HEK293 (cell line): ENCODE data around the gene FXN.

Experiments used
- EGR2 ChIP-seq: fragments of 450-650 bp; formaldehyde crosslinking; IDR thresholded peaks from 2 replicates; pipeline ENCODE4 v1.5.1; 2016; ENCODE audit warnings: low read depth, missing biosample characterization, missing genetic modification characterization
- GFI1B ChIP-seq: fragments of 450-650 bp; formaldehyde crosslinking; IDR thresholded peaks from 2 replicates; pipeline ENCODE4 v1.5.1; 2016; ENCODE audit warnings: missing biosample characterization, missing genetic modification characterization
- KLF10 ChIP-seq: fragments of 450-650 bp; IDR thresholded peaks from 2 replicates; pipeline ENCODE4 v1.5.1; 2018; ENCODE audit warnings: missing biosample characterization, mild to moderate bottlenecking, missing genetic modification characterization
- KLF16 ChIP-seq: fragments of 450-650 bp; formaldehyde crosslinking; IDR thresholded peaks from 2 replicates; pipeline ENCODE4 v1.5.1; 2017; ENCODE audit warnings: missing biosample characterization, missing genetic modification characterization
- SALL2 ChIP-seq: fragments of 450-650 bp; formaldehyde crosslinking; IDR thresholded peaks from 2 replicates; pipeline ENCODE4 v1.5.0; 2017; ENCODE audit warnings: missing biosample characterization, mild to moderate bottlenecking, missing genetic modification characterization, borderline replicate concordance
- YY1 ChIP-seq: fragments of 450-650 bp; formaldehyde crosslinking; IDR thresholded peaks from 2 replicates; pipeline ENCODE4 v1.5.1; 2018; ENCODE audit warnings: missing biosample characterization, missing genetic modification characterization
- ZBTB1 ChIP-seq: fragments of 450-650 bp; formaldehyde crosslinking; IDR thresholded peaks from 2 replicates; pipeline ENCODE4 v1.5.1; 2016; ENCODE audit warnings: missing biosample characterization, missing genetic modification characterization
- ZBTB8A ChIP-seq: fragments of 450-650 bp; formaldehyde crosslinking; IDR thresholded peaks from 2 replicates; pipeline ENCODE4 v1.5.1; 2016; ENCODE audit warnings: missing biosample characterization, missing genetic modification characterization
- ZFHX2 ChIP-seq: fragments of 450-650 bp; formaldehyde crosslinking; conservative IDR thresholded peaks from 2 replicates; pipeline ENCODE4 v1.5.1; 2016; ENCODE audit warnings: missing biosample characterization, missing genetic modification characterization
- ZNF146 ChIP-seq: fragments of 450-650 bp; formaldehyde crosslinking; IDR thresholded peaks from 2 replicates; pipeline ENCODE4 v1.5.1; 2016; ENCODE audit warnings: missing biosample characterization, missing genetic modification characterization
- ZNF169 ChIP-seq: fragments of 450-650 bp; formaldehyde crosslinking; IDR thresholded peaks from 2 replicates; pipeline ENCODE4 v1.5.1; 2016; ENCODE audit warnings: missing biosample characterization, missing genetic modification characterization
- ZNF214 ChIP-seq: fragments of 450-650 bp; formaldehyde crosslinking; IDR thresholded peaks from 2 replicates; pipeline ENCODE4 v1.5.1; 2017; ENCODE audit warnings: missing biosample characterization, mild to moderate bottlenecking, missing genetic modification characterization, borderline replicate concordance
- ZNF558 ChIP-seq: fragments of 450-650 bp; formaldehyde crosslinking; IDR thresholded peaks from 2 replicates; pipeline ENCODE4 v1.5.1; 2016; ENCODE audit warnings: missing biosample characterization, missing genetic modification characterization
- ZNF585B ChIP-seq: fragments of 450-650 bp; formaldehyde crosslinking; IDR thresholded peaks from 2 replicates; pipeline ENCODE4 v1.5.1; 2016; ENCODE audit warnings: missing biosample characterization, missing genetic modification characterization
- ZNF629 ChIP-seq: fragments of 450-650 bp; formaldehyde crosslinking; IDR thresholded peaks from 2 replicates; pipeline ENCODE4 v1.5.1; 2017; ENCODE audit warnings: missing biosample characterization, missing genetic modification characterization
- ZNF677 ChIP-seq: fragments of 450-650 bp; IDR thresholded peaks from 2 replicates; pipeline ENCODE4 v1.5.0; 2018; ENCODE audit warnings: missing biosample characterization, mild to moderate bottlenecking, missing genetic modification characterization, moderate library complexity
- ZNF776 ChIP-seq: fragments of 450-650 bp; formaldehyde crosslinking; IDR thresholded peaks from 2 replicates; pipeline ENCODE4 v1.5.0; 2017; ENCODE audit warnings: missing biosample characterization, missing genetic modification characterization, borderline replicate concordance
- ZNF792 ChIP-seq: fragments of 450-650 bp; formaldehyde crosslinking; IDR thresholded peaks from 2 replicates; pipeline ENCODE4 v1.5.1; 2016; ENCODE audit warnings: missing biosample characterization, missing genetic modification characterization
- TF ChIP-seq, protein P1 (sequence below): fragments of 450-650 bp; formaldehyde crosslinking; IDR thresholded peaks from 2 replicates; pipeline ENCODE4 v1.5.1; 2016; ENCODE audit warnings: missing biosample characterization, missing genetic modification characterization
- TF ChIP-seq, protein P2 (sequence below): fragments of 450-650 bp; formaldehyde crosslinking; optimal IDR thresholded peaks from 2 replicates; pipeline ENCODE3; 2016; ENCODE audit warnings: missing biosample characterization, mild to moderate bottlenecking, missing genetic modification characterization
- TF ChIP-seq, protein P3 (sequence below): fragments of 450-650 bp; formaldehyde crosslinking; IDR thresholded peaks from 2 replicates; pipeline ENCODE4 v1.5.1; 2016; ENCODE audit warnings: missing biosample characterization, missing genetic modification characterization
- TF ChIP-seq, protein P4 (sequence below): fragments of 450-650 bp; formaldehyde crosslinking; IDR thresholded peaks from 2 replicates; pipeline ENCODE4 v1.5.1; 2016; ENCODE audit warnings: missing biosample characterization, missing genetic modification characterization
- TF ChIP-seq, protein P5 (sequence below): fragments of 450-650 bp; formaldehyde crosslinking; conservative IDR thresholded peaks from 2 replicates; pipeline ENCODE4 v1.5.1; 2016; ENCODE audit warnings: low read depth, missing biosample characterization, missing genetic modification characterization
- TF ChIP-seq, protein P6 (sequence below): fragments of 450-650 bp; formaldehyde crosslinking; IDR thresholded peaks from 2 replicates; pipeline ENCODE4 v1.5.0; 2017; ENCODE audit warnings: missing biosample characterization, missing genetic modification characterization, borderline replicate concordance

Gene FXN

DNA sequence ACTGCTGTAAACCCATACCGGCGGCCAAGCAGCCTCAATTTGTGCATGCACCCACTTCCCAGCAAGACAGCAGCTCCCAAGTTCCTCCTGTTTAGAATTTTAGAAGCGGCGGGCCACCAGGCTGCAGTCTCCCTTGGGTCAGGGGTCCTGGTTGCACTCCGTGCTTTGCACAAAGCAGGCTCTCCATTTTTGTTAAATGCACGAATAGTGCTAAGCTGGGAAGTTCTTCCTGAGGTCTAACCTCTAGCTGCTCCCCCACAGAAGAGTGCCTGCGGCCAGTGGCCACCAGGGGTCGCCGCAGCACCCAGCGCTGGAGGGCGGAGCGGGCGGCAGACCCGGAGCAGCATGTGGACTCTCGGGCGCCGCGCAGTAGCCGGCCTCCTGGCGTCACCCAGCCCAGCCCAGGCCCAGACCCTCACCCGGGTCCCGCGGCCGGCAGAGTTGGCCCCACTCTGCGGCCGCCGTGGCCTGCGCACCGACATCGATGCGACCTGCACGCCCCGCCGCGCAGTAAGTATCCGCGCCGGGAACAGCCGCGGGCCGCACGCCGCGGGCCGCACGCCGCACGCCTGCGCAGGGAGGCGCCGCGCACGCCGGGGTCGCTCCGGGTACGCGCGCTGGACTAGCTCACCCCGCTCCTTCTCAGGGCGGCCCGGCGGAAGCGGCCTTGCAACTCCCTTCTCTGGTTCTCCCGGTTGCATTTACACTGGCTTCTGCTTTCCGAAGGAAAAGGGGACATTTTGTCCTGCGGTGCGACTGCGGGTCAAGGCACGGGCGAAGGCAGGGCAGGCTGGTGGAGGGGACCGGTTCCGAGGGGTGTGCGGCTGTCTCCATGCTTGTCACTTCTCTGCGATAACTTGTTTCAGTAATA is at the start of gene FXN (continued):
- TF ChIP-seq, protein P1, sequence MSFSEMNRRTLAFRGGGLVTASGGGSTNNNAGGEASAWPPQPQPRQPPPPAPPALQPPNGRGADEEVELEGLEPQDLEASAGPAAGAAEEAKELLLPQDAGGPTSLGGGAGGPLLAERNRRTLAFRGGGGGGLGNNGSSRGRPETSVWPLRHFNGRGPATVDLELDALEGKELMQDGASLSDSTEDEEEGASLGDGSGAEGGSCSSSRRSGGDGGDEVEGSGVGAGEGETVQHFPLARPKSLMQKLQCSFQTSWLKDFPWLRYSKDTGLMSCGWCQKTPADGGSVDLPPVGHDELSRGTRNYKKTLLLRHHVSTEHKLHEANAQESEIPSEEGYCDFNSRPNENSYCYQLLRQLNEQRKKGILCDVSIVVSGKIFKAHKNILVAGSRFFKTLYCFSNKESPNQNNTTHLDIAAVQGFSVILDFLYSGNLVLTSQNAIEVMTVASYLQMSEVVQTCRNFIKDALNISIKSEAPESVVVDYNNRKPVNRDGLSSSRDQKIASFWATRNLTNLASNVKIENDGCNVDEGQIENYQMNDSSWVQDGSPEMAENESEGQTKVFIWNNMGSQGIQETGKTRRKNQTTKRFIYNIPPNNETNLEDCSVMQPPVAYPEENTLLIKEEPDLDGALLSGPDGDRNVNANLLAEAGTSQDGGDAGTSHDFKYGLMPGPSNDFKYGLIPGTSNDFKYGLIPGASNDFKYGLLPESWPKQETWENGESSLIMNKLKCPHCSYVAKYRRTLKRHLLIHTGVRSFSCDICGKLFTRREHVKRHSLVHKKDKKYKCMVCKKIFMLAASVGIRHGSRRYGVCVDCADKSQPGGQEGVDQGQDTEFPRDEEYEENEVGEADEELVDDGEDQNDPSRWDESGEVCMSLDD (tag by site-specific recombination) = 0 out of 2 replicates have a peak, but pooled peaks have one; percentile 39
- TF ChIP-seq, protein P2, sequence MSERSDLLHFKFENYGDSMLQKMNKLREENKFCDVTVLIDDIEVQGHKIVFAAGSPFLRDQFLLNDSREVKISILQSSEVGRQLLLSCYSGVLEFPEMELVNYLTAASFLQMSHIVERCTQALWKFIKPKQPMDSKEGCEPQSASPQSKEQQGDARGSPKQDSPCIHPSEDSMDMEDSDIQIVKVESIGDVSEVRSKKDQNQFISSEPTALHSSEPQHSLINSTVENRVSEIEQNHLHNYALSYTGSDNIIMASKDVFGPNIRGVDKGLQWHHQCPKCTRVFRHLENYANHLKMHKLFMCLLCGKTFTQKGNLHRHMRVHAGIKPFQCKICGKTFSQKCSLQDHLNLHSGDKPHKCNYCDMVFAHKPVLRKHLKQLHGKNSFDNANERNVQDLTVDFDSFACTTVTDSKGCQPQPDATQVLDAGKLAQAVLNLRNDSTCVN (tag by site-specific recombination) = peak; percentile 67
- no peak for TF ChIP-seq SALL2 (tag by site-specific recombination)
- TF ChIP-seq GFI1B (tag by site-specific recombination) = no peak
- TF ChIP-seq ZNF776 (tag by site-specific recombination) = no peak
- no peak for TF ChIP-seq KLF10 (tag by site-specific recombination)
- TF ChIP-seq ZNF169 (tag by site-specific recombination) = no peak
- TF ChIP-seq ZNF214 (tag by site-specific recombination) = no peak
- TF ChIP-seq YY1 (tag by site-specific recombination) = peak; percentile 24; the same call in 1 of the 2 replicates
- TF ChIP-seq, protein P3, sequence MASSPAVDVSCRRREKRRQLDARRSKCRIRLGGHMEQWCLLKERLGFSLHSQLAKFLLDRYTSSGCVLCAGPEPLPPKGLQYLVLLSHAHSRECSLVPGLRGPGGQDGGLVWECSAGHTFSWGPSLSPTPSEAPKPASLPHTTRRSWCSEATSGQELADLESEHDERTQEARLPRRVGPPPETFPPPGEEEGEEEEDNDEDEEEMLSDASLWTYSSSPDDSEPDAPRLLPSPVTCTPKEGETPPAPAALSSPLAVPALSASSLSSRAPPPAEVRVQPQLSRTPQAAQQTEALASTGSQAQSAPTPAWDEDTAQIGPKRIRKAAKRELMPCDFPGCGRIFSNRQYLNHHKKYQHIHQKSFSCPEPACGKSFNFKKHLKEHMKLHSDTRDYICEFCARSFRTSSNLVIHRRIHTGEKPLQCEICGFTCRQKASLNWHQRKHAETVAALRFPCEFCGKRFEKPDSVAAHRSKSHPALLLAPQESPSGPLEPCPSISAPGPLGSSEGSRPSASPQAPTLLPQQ (tag by site-specific recombination) = peak; percentile 23; the same call in 1 of the 2 replicates
- TF ChIP-seq, protein P4, sequence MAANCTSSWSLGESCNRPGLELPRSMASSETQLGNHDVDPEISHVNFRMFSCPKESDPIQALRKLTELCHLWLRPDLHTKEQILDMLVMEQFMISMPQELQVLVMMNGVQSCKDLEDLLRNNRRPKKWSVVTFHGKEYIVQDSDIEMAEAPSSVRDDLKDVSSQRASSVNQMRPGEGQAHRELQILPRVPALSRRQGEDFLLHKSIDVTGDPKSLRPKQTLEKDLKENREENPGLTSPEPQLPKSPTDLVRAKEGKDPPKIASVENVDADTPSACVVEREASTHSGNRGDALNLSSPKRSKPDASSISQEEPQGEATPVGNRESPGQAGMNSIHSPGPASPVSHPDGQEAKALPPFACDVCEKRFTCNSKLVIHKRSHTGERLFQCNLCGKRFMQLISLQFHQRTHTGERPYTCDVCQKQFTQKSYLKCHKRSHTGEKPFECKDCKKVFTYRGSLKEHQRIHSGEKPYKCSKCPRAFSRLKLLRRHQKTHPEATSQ (tag by site-specific recombination) = no peak
- no peak for TF ChIP-seq KLF16 (tag by site-specific recombination)
- TF ChIP-seq ZBTB8A (tag by site-specific recombination) = peak; percentile 74
- no peak for TF ChIP-seq ZBTB1 (tag by site-specific recombination)
- no peak for TF ChIP-seq ZNF629
- TF ChIP-seq ZNF677 = no peak
- no peak for TF ChIP-seq ZNF146 (tag by site-specific recombination)
- TF ChIP-seq, protein P5, sequence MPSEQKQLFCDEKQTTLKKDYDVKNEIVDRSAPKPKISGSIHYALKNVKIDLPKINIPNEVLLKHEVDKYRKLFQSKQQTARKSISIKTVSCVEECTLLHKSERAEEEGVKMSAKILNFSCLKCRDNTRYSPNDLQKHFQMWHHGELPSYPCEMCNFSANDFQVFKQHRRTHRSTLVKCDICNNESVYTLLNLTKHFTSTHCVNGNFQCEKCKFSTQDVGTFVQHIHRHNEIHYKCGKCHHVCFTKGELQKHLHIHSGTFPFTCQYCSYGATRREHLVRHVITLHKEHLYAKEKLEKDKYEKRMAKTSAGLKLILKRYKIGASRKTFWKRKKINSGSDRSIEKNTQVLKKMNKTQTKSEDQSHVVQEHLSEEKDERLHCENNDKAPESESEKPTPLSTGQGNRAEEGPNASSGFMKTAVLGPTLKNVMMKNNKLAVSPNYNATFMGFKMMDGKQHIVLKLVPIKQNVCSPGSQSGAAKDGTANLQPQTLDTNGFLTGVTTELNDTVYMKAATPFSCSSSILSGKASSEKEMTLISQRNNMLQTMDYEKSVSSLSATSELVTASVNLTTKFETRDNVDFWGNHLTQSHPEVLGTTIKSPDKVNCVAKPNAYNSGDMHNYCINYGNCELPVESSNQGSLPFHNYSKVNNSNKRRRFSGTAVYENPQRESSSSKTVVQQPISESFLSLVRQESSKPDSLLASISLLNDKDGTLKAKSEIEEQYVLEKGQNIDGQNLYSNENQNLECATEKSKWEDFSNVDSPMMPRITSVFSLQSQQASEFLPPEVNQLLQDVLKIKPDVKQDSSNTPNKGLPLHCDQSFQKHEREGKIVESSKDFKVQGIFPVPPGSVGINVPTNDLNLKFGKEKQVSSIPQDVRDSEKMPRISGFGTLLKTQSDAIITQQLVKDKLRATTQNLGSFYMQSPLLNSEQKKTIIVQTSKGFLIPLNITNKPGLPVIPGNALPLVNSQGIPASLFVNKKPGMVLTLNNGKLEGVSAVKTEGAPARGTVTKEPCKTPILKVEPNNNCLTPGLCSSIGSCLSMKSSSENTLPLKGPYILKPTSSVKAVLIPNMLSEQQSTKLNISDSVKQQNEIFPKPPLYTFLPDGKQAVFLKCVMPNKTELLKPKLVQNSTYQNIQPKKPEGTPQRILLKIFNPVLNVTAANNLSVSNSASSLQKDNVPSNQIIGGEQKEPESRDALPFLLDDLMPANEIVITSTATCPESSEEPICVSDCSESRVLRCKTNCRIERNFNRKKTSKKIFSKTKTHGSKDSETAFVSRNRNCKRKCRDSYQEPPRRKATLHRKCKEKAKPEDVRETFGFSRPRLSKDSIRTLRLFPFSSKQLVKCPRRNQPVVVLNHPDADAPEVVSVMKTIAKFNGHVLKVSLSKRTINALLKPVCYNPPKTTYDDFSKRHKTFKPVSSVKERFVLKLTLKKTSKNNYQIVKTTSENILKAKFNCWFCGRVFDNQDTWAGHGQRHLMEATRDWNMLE = no peak
- TF ChIP-seq ZNF792 (tag by site-specific recombination) = no peak
- TF ChIP-seq ZNF558 (tag by site-specific recombination) = no peak
- no peak for TF ChIP-seq EGR2
- TF ChIP-seq, protein P6, sequence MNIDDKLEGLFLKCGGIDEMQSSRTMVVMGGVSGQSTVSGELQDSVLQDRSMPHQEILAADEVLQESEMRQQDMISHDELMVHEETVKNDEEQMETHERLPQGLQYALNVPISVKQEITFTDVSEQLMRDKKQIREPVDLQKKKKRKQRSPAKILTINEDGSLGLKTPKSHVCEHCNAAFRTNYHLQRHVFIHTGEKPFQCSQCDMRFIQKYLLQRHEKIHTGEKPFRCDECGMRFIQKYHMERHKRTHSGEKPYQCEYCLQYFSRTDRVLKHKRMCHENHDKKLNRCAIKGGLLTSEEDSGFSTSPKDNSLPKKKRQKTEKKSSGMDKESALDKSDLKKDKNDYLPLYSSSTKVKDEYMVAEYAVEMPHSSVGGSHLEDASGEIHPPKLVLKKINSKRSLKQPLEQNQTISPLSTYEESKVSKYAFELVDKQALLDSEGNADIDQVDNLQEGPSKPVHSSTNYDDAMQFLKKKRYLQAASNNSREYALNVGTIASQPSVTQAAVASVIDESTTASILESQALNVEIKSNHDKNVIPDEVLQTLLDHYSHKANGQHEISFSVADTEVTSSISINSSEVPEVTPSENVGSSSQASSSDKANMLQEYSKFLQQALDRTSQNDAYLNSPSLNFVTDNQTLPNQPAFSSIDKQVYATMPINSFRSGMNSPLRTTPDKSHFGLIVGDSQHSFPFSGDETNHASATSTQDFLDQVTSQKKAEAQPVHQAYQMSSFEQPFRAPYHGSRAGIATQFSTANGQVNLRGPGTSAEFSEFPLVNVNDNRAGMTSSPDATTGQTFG (tag by site-specific recombination) = no peak
- no peak for TF ChIP-seq ZNF585B
- 0 out of 2 replicates have a peak, but pooled peaks have one; percentile 8 for TF ChIP-seq ZFHX2 (tag by site-specific recombination)
